A549 (cell line): ENCODE data around the gene INSYN1. TPM values are rescaled to one million over a fixed set of nuclear protein-coding genes. Genes with fewer than 3 reads are reported as not detected.
A peak's percentile ranks its signal among the peaks of the same experiment; 100 is the strongest.

Experiments used
- ATAC-seq, 2 experiments: fragments of 200-7000 bp in 1 of 2; fragments of >200 bp in 1 of 2; cut with Nextera tagmentation in 1 of 2; cut with Tn5 transposase in 1 of 2; 3 replicates each; pipeline versions ENCODE4 v1.8.0 to v1.9.1; 2018 to 2020; ENCODE audit warnings: mild to moderate bottlenecking in 1 of 2, moderate library complexity in 1 of 2
- CTCF ChIA-PET: fragments of 300-600 bp; sonication (Branson Sonifier 250); formaldehyde crosslinking; extraction: SDS; loops from one replicate; lab custom pipeline; 2021; ENCODE audit warnings: antibody characterized with exemption, inconsistent platforms; lab: Yijun Ruan, JAX
- POLR2A ChIA-PET: fragments of 350-600 bp; formaldehyde crosslinking; extraction: SDS; loops from one replicate; lab custom pipeline; 2021; ENCODE audit warnings: antibody characterized with exemption, inconsistent platforms; lab: Yijun Ruan, JAX
- DNase-seq, 2 experiments: peaks; one replicate each; pipeline versions ENCODE4 v3.0.0 to v3.0.0-alpha.2; 2011 to 2016; ENCODE audit warnings: low read depth in 1 of 2, low spot score in 1 of 2
- FAIRE-seq: peaks from 2 replicates; lab custom pipeline; 2011; peaks lifted over from hg19 to GRCh38; lab: Jason Lieb, UNC
- H3K27ac ChIP-seq, 2 experiments: fragments of >200 bp; sonication (Bioruptor Twin); formaldehyde crosslinking; 3 replicates each; pipeline ENCODE4 v1.5.1; 2016 to 2017
- H3K4me1 ChIP-seq: fragments of >200 bp; sonication (Bioruptor Twin); formaldehyde crosslinking; 3 replicates; pipeline ENCODE4 v1.6.1; 2016
- H3K4me2 ChIP-seq: fragments of >200 bp; sonication (Bioruptor Twin); formaldehyde crosslinking; 3 replicates; pipeline ENCODE4 v1.6.1; 2016
- H3K4me3 ChIP-seq: fragments of >200 bp; sonication (Bioruptor Twin); formaldehyde crosslinking; 3 replicates; pipeline ENCODE4 v1.5.1; 2016
- H3K9me3 ChIP-seq: fragments of >200 bp; sonication (Bioruptor Twin); formaldehyde crosslinking; 3 replicates; pipeline ENCODE4 v1.6.1; 2016
- CHD4 ChIP-seq: fragments of 200-600 bp; sonication (generic); IDR thresholded peaks from 2 replicates; pipeline ENCODE4 v1.6.1; 2016; ENCODE audit warnings: antibody characterized with exemption, mild to moderate bottlenecking, borderline replicate concordance
- E2F6 ChIP-seq: IDR thresholded peaks from 2 replicates; pipeline ENCODE4 v1.6.1; 2012; ENCODE audit warnings: low read depth, borderline replicate concordance
- EHMT2 ChIP-seq: fragments of 200-600 bp; sonication (generic); IDR thresholded peaks from 2 replicates; pipeline ENCODE4 v1.6.1; 2016; ENCODE audit warnings: antibody characterized with exemption, low read depth, mild to moderate bottlenecking, moderate library complexity
- ELK1 ChIP-seq: fragments of 150-350 bp; IDR thresholded peaks from 2 replicates; pipeline ENCODE4 v1.6.1; 2014; ENCODE audit warnings: low read depth, mild to moderate bottlenecking, low read length
- EP300 ChIP-seq, 2 experiments: fragments of >200 bp; sonication (Bioruptor Twin); formaldehyde crosslinking; IDR thresholded peaks; 2 replicates in 1 of 2; 3 replicates in 1 of 2; pipeline ENCODE4 v1.6.1; 2016 to 2017
- FOXS1 ChIP-seq: fragments of 250-450 bp; sonication (Bioruptor Pico); IDR thresholded peaks from 2 replicates; pipeline ENCODE4 v1.5.0; 2020; ENCODE audit warnings: mild to moderate bottlenecking, moderate library complexity
- GATA3 ChIP-seq: IDR thresholded peaks from 2 replicates; pipeline ENCODE4 v1.6.1; 2012; ENCODE audit warnings: borderline replicate concordance
- HEYL ChIP-seq: fragments of 250-450 bp; sonication (Bioruptor Pico); IDR thresholded peaks from 2 replicates; pipeline ENCODE4 v1.8.0; 2021; ENCODE audit warnings: mild to moderate bottlenecking, moderate library complexity
- HMGXB4 ChIP-seq: fragments of 250-450 bp; sonication (Bioruptor Pico); IDR thresholded peaks from 2 replicates; pipeline ENCODE4 v1.5.0; 2021; ENCODE audit warnings: mild to moderate bottlenecking, moderate library complexity, borderline replicate concordance
- HOXB13 ChIP-seq: fragments of 250-450 bp; sonication (Bioruptor Pico); IDR thresholded peaks from 2 replicates; pipeline ENCODE4 v1.5.0; 2020; ENCODE audit warnings: low read depth, mild to moderate bottlenecking, moderate library complexity
- MAFK ChIP-seq: fragments of 450-650 bp; IDR thresholded peaks from 2 replicates; pipeline ENCODE4 v1.6.1; 2014; ENCODE audit not compliant: partially characterized antibody
- MYC ChIP-seq: IDR thresholded peaks from 2 replicates; pipeline ENCODE4 v1.6.1; 2012; ENCODE audit warnings: mild to moderate bottlenecking, inconsistent platforms, low read length, improper control_type of control experiment, borderline replicate concordance
- NFE2L2 ChIP-seq: fragments of 150-350 bp; conservative IDR thresholded peaks from 2 replicates; pipeline ENCODE4 v1.6.1; 2014; ENCODE audit warnings: low read length
- NPAS2 ChIP-seq: fragments of 250-450 bp; sonication (Bioruptor Pico); IDR thresholded peaks from 2 replicates; pipeline ENCODE4 v1.8.0; 2022; ENCODE audit warnings: mild to moderate bottlenecking, moderate library complexity, borderline replicate concordance
- PBX3 ChIP-seq: IDR thresholded peaks from 2 replicates; pipeline ENCODE4 v1.6.1; 2012
- POLR2AphosphoS2 ChIP-seq: conservative IDR thresholded peaks from 2 replicates; pipeline ENCODE4 v1.6.1; 2012; ENCODE audit warnings: low read length, improper control_type of control experiment, inconsistent platforms
- RAD21 ChIP-seq, 2 experiments: fragments of >200 bp in 1 of 2; sonication (Bioruptor Twin) in 1 of 2; formaldehyde crosslinking in 1 of 2; IDR thresholded peaks in 1 of 2; conservative IDR thresholded peaks in 1 of 2; 2 replicates in 1 of 2; 3 replicates in 1 of 2; pipeline ENCODE4 v1.6.1; 2012 to 2018; ENCODE audit warnings: inconsistent platforms in 1 of 2
- REST ChIP-seq: fragments of 200-600 bp; sonication (generic); IDR thresholded peaks from 2 replicates; pipeline ENCODE4 v1.6.1; 2016; ENCODE audit warnings: antibody characterized with exemption, mild to moderate bottlenecking, moderate library complexity
- SMC3 ChIP-seq: fragments of >200 bp; sonication (Bioruptor Twin); formaldehyde crosslinking; IDR thresholded peaks from 3 replicates; pipeline ENCODE4 v1.6.1; 2018; ENCODE audit warnings: inconsistent platforms
- ZFP36 ChIP-seq: fragments of 450-650 bp; IDR thresholded peaks from 2 replicates; pipeline ENCODE4 v1.6.1; 2014; ENCODE audit warnings: borderline replicate concordance; ENCODE audit not compliant: partially characterized antibody
- ZSCAN20 ChIP-seq: fragments of 250-450 bp; sonication (Bioruptor Pico); IDR thresholded peaks from 2 replicates; pipeline ENCODE4 v1.8.0; 2022; ENCODE audit warnings: mild to moderate bottlenecking, moderate library complexity
- WGBS: methylation state at CpG from one replicate; pipeline ENCODE4 v1.1.6; 2017; ENCODE audit errors: missing lambda C conversion rate; 5-methylcytosine and 5-hydroxymethylcytosine counted together
- polyA plus RNA-seq, 4 experiments: library from polyadenylated mRNA; depleted of rRNA in 3 of 4; stranded (reverse); fragments of >200 nt; fragmentation: RNase III in 1 of 4; extraction: RNeasy Plus Mini Kit Qiagen cat#74134 plus additional on column Dnase treatment in 1 of 4; gene quantifications; 2 replicates in 3 of 4; 3 replicates in 1 of 4; pipeline ENCODE4 v1.2.3, GENCODE V29; 2011 to 2017

INSYN1 gene
- polyA plus RNA-seq, 2 of the 4 experiments (the other 2 are of a cell fraction) = 0.54 to 1.9 TPM

GRCh38 chr15:73757571-73757970 is 4.4 kb upstream of the INSYN1 start:
- H3K4me2 ChIP-seq = no peak overlapping the region
- no peak overlapping the region for H3K27ac ChIP-seq
- no peak overlapping the region for H3K4me3 ChIP-seq
- H3K4me1 ChIP-seq = no peaks in the 10 kb centered on the region
- DNase-seq = no peak
- no peaks in the 10 kb centered on the region for H3K9me3 ChIP-seq
- ChIA-PET CTCF (interaction anchor here (1.0 kb wide), 1 partner anchor 58 kb away, joined by 4 read pairs; no protein-coding TSS in a partner anchor), POLR2A (no interaction called here)
- no peak for ATAC-seq
- TF ChIP-seq HOXB13 (CRISPR knock-in tag) (no peak), MYC (no peak), E2F6 (no peak), ZFP36 (no peak), NFE2L2 (no peak), FOXS1 (CRISPR knock-in tag) (no peak), HEYL (no peak), RAD21 (conservative IDR thresholded peaks at IDR 0.05 in 1 of 2, IDR thresholded peaks at IDR 0.05 in 1 of 2) (no peak), ZSCAN20 (CRISPR knock-in tag) (no peak), NPAS2 (CRISPR knock-in tag) (no peak), SMC3 (no peak), REST (no peak), EHMT2 (no peak), EP300 (IDR thresholded peaks at IDR 0.05) (no peak)
- FAIRE-seq = no peak

GRCh38 chr15:73756947-73757513 is 3.9 kb upstream of the INSYN1 start:
- POLR2A ChIA-PET = no interaction called here
- H3K4me1 ChIP-seq = peaks cover 2% of the 10 kb centered on the region; the same call in 2 of the 3 replicates
- no peaks in the 10 kb centered on the region for H3K9me3 ChIP-seq
- no peak for FAIRE-seq
- CTCF ChIA-PET = no interaction called here
- H3K27ac ChIP-seq = no peak overlapping the region
- no peak overlapping the region for H3K4me3 ChIP-seq
- DNase-seq = no peak
- no peak overlapping the region for H3K4me2 ChIP-seq
- no peak for ATAC-seq
- TF ChIP-seq ELK1 (no peak), HMGXB4 (no peak), PBX3 (no peak), MAFK (peak; percentile 66), E2F6 (no peak), CHD4 (no peak), POLR2AphosphoS2 (no peak), GATA3 (no peak)
- WGBS = 3% methylated on average over 2 of the region's 3 CpGs
